ENCODE data around the gene RABGAP1L.

DNA sequence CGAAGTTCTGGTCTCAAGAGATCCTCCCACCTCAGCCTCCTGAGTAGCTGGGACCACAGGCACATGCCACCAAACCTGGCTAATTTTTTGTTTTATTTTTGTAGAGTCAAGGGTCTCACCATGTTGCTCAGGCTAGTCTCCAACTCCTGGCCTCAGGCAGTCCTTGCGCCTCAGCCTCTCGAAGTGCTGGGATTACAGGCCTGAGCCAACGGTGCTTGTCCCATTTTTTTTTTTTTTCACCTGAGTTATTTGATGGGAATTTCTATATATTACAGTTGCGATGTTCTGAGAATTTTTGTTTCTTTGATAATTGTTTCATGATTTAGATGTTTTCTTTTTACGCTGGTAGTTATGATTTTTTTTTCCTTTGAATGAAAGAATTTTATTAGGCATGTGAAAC, 2.5 kb downstream of the RABGAP1L start:
- TF ChIP-seq, protein P1, sequence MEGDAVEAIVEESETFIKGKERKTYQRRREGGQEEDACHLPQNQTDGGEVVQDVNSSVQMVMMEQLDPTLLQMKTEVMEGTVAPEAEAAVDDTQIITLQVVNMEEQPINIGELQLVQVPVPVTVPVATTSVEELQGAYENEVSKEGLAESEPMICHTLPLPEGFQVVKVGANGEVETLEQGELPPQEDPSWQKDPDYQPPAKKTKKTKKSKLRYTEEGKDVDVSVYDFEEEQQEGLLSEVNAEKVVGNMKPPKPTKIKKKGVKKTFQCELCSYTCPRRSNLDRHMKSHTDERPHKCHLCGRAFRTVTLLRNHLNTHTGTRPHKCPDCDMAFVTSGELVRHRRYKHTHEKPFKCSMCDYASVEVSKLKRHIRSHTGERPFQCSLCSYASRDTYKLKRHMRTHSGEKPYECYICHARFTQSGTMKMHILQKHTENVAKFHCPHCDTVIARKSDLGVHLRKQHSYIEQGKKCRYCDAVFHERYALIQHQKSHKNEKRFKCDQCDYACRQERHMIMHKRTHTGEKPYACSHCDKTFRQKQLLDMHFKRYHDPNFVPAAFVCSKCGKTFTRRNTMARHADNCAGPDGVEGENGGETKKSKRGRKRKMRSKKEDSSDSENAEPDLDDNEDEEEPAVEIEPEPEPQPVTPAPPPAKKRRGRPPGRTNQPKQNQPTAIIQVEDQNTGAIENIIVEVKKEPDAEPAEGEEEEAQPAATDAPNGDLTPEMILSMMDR (IDR thresholded peaks at IDR 0.05), result no peak
- no peak for TF ChIP-seq CREB1 (CRISPR knock-in tag; IDR thresholded peaks at IDR 0.05)
- no peak for TF ChIP-seq SP1 (CRISPR knock-in tag; conservative IDR thresholded peaks at IDR 0.05)
- TF ChIP-seq MYBL2 (CRISPR knock-in tag; IDR thresholded peaks at IDR 0.05), result no peak
- TF ChIP-seq, protein P2, sequence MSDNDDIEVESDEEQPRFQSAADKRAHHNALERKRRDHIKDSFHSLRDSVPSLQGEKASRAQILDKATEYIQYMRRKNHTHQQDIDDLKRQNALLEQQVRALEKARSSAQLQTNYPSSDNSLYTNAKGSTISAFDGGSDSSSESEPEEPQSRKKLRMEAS (CRISPR knock-in tag; IDR thresholded peaks at IDR 0.05), result no peak
